ENCODE measurements around the gene MAS1L. TPM values are rescaled to one million over a fixed set of nuclear protein-coding genes. Genes with fewer than 3 reads are reported as not detected.

The MAS1L gene
- total RNA-seq, 1 experiment from 2014 or later = not detected

DNA sequence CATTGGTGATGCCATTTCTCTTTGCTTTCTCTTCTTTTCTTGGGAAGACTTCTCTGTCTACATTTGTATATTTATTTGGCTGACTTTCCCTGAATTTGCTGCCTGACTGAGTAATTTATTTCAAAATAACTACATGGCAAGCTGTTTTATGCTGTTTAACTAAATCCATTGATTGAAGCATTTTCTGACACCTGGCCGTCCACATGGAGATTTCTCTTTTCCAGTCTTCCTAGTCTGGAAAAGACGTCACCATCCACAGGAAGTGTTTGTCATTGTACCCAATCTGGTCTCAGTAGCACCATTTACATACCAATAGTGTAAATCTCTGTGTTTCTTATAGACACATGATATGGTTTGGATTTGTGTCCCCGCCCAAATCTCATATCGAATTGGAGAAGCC is 9.2 kb upstream of the MAS1L start:
- Mint-ChIP-seq H3K4me1 (peaks cover 0 to 8% of the 10 kb centered on the region in 2 experiments; a peak in 3 of 4 replicates), H3K27me3 (ENCODE audit: low read depth) (peaks cover 3% of the 10 kb centered on the region; the same call in 1 of the 2 replicates), H3K36me3 (ENCODE audit: insufficient read depth in 1 of 3, low read depth in 3 of 3) (no peaks in the 10 kb centered on the region), H3K9me3 (no peaks in the 10 kb centered on the region), H3K27ac (no peak overlapping the region), H3K4me3 (no peak overlapping the region)
- Histone ChIP-seq H2BK12ac (ENCODE audit: insufficient read length, low read depth, low read length) (no peak overlapping the region), H3K9ac (ENCODE audit: extremely low read depth, insufficient read length, low read length) (no peak overlapping the region), H4K8ac (replicated peaks; ENCODE audit: insufficient read length, low read depth, low read length) (no peak overlapping the region), H3K4me2 (ENCODE audit: insufficient read depth, insufficient read length, low read length) (no peak overlapping the region), H4K20me1 (ENCODE audit: control insufficient read depth, insufficient read depth, insufficient read length) (no peaks in the 10 kb centered on the region), H3K9me3 (ENCODE audit: control insufficient read depth, low read depth, low read length) (no peaks in the 10 kb centered on the region), H3K4ac (ENCODE audit: low read depth, low read length) (no peak overlapping the region), H2BK5ac (ENCODE audit: insufficient read length, low read length) (no peak overlapping the region), H3K56ac (ENCODE audit: insufficient read length, low read depth, low read length) (no peak overlapping the region), H4K91ac (ENCODE audit: insufficient read length, low read depth, low read length) (no peak overlapping the region), H4K5ac (ENCODE audit: insufficient read length, low read depth, low read length) (no peak overlapping the region), H3K79me2 (ENCODE audit: insufficient read depth, low read length) (no peaks in the 10 kb centered on the region), H3K27ac (ENCODE audit: insufficient read length, low read depth, low read length) (no peak overlapping the region), H3K79me1 (ENCODE audit: insufficient read depth, low read depth, low read length, poor library complexity, severe bottlenecking) (no peaks in the 10 kb centered on the region), H2AFZ (ENCODE audit: low read length) (no peak overlapping the region), H3K23ac (ENCODE audit: insufficient read length, low read depth, low read length) (no peak overlapping the region), H3K23me2 (ENCODE audit: insufficient read length, low read depth, low read length, poor library complexity, severe bottlenecking) (no peaks in the 10 kb centered on the region), H3T11ph (ENCODE audit: low read length) (no peak overlapping the region), H3K4me1 (ENCODE audit: insufficient read depth, low read length) (no peaks in the 10 kb centered on the region), H3K18ac (ENCODE audit: insufficient read length, low read depth, low read length) (no peak overlapping the region), H3K14ac (ENCODE audit: insufficient read depth, low read length) (no peak overlapping the region), H2BK120ac (ENCODE audit: low read depth, low read length, poor library complexity, severe bottlenecking) (no peak overlapping the region), H2BK15ac (ENCODE audit: low read depth, low read length) (no peak overlapping the region), H3K27me3 (ENCODE audit: insufficient read depth, low read length) (no peaks in the 10 kb centered on the region), H2BK20ac (ENCODE audit: low read depth, low read length, poor library complexity, severe bottlenecking) (no peak overlapping the region), H2AK5ac (ENCODE audit: insufficient read length, low read length) (no peak overlapping the region)
- TF ChIP-seq CTCF (conservative IDR thresholded peaks at IDR 0.05) = no peak
- WGBS (ENCODE audit: extremely low coverage, insufficient read length, low lambda C conversion rate) = no CpG with 5 or more reads among the region's 4 CpGs
- DNase-seq = no peak
